ENCODE results near the gene FCGR3A. TPM values are rescaled to one million over a fixed set of nuclear protein-coding genes. Genes with fewer than 3 reads are reported as not detected.
A peak's percentile ranks its signal among the peaks of the same experiment; 100 is the strongest.
"Not testable (repeated sequence)": the region's sequence is repeated elsewhere in the genome, so short reads cannot be mapped to it uniquely, and the experiment has no call there.

The FCGR3A gene
- total RNA-seq, 1 donor from 2014 or later = not detected

DNA sequence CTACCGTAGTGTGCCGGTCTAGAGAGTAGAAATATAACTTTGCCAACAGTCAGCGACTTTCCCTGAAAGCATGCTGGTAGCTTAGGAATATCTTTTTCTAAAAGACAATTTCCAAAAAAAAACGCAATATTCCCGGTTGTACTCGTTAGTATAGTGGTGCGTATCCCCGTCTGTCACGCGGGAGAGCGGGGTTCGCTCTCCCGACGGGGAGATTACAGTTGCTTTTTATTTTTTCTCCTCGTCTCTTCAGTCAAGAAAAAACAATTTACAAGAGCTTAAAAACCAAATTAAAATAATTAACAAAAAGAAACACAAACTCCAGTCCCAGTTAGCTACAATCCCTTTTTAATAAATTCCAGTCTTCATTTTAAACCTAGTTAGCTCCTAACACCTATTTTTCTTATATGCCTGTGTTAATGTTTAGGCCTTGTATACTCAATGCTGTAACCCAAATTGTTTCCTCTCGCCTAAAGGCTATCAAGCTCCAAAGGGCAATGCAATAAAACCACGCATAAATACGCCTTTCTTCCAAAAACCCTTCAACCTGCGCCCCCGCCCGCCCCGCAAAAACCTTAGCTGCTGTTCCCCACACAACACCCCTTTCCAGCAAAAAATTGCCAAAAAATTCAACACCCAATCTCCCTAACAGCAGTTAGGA lies 17.5 kb downstream of the FCGR3A start:
- H3K9me3 Mint-ChIP-seq = peaks cover 4% of the 10 kb centered on the region
- peaks cover 8% of the 10 kb centered on the region for H3K27me3 Mint-ChIP-seq (ENCODE audit: low read depth)
- no peak for DNase-seq (ENCODE audit: low spot score)
- H3K4me3 Mint-ChIP-seq (ENCODE audit: low read depth) = peak overlapping the region; percentile 4
- H3K4me1 Mint-ChIP-seq (ENCODE audit: low read depth) = peaks cover 22% of the 10 kb centered on the region
- H3K27ac Mint-ChIP-seq = no peak overlapping the region
- intact Hi-C loops (cut with micrococcal nuclease) = loop anchor here (1.0 to 5.0 kb wide), 3 partner anchors 7 to 80 kb away; no protein-coding TSS in a partner anchor
- peaks cover 5% of the 10 kb centered on the region for H3K36me3 Mint-ChIP-seq (ENCODE audit: low read depth)

DNA sequence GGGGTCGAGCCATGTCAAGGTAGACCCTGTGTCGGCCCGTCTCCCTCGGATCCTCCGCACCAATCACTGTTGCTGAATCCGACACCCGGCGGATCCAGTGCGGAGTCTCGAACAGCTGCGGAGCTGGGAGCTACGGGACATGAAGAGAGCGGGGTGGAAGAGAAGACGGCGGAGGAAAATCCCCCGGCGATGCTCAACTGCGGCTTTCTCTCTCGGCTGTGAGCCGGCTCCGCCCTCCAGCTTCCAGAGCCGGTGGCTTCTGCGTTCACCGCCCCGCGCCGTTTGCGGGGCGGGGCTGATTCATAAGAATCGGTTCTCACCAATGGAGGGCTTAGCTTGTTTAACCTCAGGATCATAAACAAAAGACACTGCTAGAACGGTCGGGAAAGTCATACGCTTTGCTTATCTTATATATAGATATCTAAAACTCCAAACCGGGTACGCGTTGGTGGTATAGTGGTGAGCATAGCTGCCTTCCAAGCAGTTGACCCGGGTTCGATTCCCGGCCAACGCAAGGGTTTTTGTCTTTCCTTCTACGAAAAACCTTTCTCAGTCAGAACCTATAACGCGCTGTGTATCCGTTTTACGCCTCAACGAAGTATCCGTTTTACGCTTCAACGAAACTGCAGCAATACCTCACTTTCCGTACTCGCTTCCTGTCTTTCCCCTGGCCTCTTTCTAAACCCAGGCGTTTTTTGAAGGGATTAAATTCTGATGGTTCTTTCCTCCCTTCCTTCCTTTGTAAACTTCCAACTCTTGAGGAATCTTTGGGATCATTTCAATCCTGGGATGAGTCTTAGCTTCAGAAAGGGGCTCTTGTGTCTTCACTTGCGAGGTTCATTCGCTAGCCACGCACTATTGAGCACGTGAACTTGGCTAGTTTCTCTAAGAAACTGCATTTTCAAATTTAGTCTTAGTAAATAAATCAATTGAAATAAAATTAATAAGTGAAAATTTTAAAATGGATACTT lies 18.7 kb downstream of the FCGR3A start:
- not testable (repeated sequence) for H3K9me3 Mint-ChIP-seq; H3K36me3 Mint-ChIP-seq (ENCODE audit: low read depth)
- peak overlapping the region; percentile 95 for H3K27ac Mint-ChIP-seq
- intact Hi-C loops (cut with micrococcal nuclease) = loop anchor here (1.0 to 5.0 kb wide), 3 partner anchors 8 to 81 kb away; no protein-coding TSS in a partner anchor
- peaks cover 19% of the 10 kb centered on the region for H3K4me1 Mint-ChIP-seq (ENCODE audit: low read depth)
- H3K4me3 Mint-ChIP-seq (ENCODE audit: low read depth) = peak overlapping the region; percentile 91
- peak; percentile 89 for DNase-seq (ENCODE audit: low spot score)
- peaks cover 15% of the 10 kb centered on the region for H3K27me3 Mint-ChIP-seq (ENCODE audit: low read depth)

DNA sequence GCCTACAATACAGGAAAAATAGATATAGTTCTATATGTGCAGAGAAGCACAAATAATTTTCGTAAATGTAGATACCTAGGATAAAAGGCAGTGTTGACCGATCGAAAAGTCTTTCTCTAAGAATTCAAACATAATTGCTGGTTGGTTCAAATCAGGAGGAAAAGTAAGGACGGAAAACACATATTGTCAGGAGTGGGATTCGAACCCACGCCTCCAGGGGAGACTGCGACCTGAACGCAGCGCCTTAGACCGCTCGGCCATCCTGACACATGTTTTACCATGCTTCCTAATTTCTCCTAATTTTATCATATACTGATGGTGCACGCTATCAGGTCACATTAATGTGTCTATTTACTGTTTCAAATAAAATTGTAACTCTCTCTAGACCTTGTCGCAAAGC lies 19.5 kb downstream of the FCGR3A start:
- not testable (repeated sequence) for H3K36me3 Mint-ChIP-seq (ENCODE audit: low read depth)

DNA sequence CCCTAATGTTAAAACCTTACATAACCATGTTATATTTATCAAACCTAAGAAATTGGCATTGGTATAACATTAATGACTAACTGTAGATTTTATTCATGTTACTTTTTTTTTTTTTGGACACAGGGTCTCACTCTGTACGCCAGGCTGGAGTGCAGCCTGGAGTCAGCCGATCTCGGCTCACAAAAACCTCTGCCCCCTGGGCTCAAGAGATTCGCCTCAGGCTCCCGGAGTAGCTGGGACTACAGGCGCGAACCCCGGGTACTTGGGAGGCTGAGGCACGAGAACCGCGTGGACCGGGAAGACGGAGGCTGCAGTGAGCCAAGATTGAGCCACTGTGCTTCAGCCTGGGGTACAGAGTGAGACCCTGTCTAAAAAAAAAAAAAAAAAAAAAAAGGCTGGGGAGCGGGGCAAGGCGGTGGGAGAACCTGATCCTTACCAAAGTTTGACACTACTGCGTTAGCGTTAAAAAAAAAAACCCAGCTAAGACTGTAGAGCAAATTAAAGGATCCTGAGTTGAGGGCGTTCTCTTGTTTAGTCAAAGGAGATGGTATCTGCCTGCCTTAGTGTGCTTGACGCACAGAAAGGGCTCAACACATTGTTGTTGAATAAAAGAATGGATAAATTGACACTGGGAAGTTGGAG lies 20.0 kb downstream of the FCGR3A start:
- Mint-ChIP-seq H3K27me3 (ENCODE audit: low read depth) (peaks cover 16% of the 10 kb centered on the region), H3K4me1 (ENCODE audit: low read depth) (peaks cover 21% of the 10 kb centered on the region), H3K27ac (peak overlapping the region; percentile 95), H3K4me3 (ENCODE audit: low read depth) (peak overlapping the region; percentile 91)
- intact Hi-C loops (cut with micrococcal nuclease) = loop anchor here (2.0 to 5.0 kb wide), 2 partner anchors 43 to 83 kb away; no protein-coding TSS in a partner anchor
- not testable (repeated sequence) for H3K36me3 Mint-ChIP-seq (ENCODE audit: low read depth); H3K9me3 Mint-ChIP-seq; DNase-seq (ENCODE audit: low spot score)

More for the DNA sequence above, 19.5 kb downstream of the FCGR3A start:
- peak; percentile 58 for DNase-seq (ENCODE audit: low spot score)
- intact Hi-C loops (cut with micrococcal nuclease) = loop anchor here (2.0 to 5.0 kb wide), 2 partner anchors 43 to 82 kb away; no protein-coding TSS in a partner anchor
- H3K9me3 Mint-ChIP-seq = not testable (repeated sequence)
- H3K4me1 Mint-ChIP-seq (ENCODE audit: low read depth) = peaks cover 19% of the 10 kb centered on the region
- peak overlapping the region; percentile 95 for H3K27ac Mint-ChIP-seq
- H3K27me3 Mint-ChIP-seq (ENCODE audit: low read depth) = peaks cover 16% of the 10 kb centered on the region
- H3K4me3 Mint-ChIP-seq (ENCODE audit: low read depth) = peak overlapping the region; percentile 91

DNA sequence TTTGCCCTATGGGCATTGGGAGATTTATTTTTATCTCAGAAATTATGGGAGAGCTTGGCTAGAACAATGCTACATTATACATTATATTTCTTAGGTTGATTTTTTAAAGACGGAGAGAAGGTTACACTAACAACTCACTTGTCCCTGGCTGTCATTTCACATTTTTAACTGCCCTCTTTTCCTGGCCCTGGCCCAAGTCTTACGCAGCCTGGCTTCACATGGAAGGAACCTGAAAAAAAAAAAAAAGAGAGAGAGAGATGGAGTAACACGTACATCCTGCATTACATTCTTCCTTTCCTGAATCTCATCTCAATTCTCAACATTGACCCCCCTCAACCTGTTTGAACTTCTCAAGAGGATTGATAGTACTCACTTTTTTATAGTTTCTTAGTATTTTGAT lies 21.1 kb downstream of the FCGR3A start:
- H3K36me3 Mint-ChIP-seq (ENCODE audit: low read depth); H3K27ac Mint-ChIP-seq; intact Hi-C loops (cut with micrococcal nuclease); DNase-seq (ENCODE audit: low spot score); H3K4me3 Mint-ChIP-seq (ENCODE audit: low read depth); H3K9me3 Mint-ChIP-seq: not testable (repeated sequence)
- peaks cover 26% of the 10 kb centered on the region for H3K4me1 Mint-ChIP-seq (ENCODE audit: low read depth)
- H3K27me3 Mint-ChIP-seq (ENCODE audit: low read depth) = peaks cover 19% of the 10 kb centered on the region

DNA sequence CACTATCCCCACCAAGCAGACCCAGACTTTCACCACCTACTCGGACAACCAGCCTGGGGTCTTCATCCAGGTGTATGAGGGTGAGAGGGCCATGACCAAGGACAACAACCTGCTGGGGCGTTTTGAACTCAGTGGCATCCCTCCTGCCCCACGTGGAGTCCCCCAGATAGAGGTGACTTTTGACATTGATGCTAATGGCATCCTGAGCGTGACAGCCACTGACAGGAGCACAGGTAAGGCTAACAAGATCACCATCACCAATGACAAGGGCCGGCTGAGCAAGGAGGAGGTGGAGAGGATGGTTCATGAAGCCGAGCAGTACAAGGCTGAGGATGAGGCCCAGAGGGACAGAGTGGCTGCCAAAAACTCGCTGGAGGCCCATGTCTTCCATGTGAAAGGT lies 23.7 kb downstream of the FCGR3A start:
- H3K9me3 Mint-ChIP-seq; H3K27ac Mint-ChIP-seq; H3K4me3 Mint-ChIP-seq (ENCODE audit: low read depth); H3K36me3 Mint-ChIP-seq (ENCODE audit: low read depth); intact Hi-C loops (cut with micrococcal nuclease); DNase-seq (ENCODE audit: low spot score): not testable (repeated sequence)
- Mint-ChIP-seq H3K27me3 (ENCODE audit: low read depth) (peaks cover 38% of the 10 kb centered on the region), H3K4me1 (ENCODE audit: low read depth) (peaks cover 21% of the 10 kb centered on the region)

DNA sequence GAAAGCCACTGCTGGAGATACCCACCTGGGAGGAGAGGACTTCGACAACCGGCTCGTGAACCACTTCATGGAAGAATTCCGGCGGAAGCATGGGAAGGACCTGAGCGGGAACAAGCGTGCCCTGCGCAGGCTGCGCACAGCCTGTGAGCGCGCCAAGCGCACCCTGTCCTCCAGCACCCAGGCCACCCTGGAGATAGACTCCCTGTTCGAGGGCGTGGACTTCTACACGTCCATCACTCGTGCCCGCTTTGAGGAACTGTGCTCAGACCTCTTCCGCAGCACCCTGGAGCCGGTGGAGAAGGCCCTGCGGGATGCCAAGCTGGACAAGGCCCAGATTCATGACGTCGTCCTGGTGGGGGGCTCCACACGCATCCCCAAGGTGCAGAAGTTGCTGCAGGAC lies 24.3 kb downstream of the FCGR3A start:
- H3K27me3 Mint-ChIP-seq (ENCODE audit: low read depth) = peaks cover 42% of the 10 kb centered on the region
- intact Hi-C loops (cut with micrococcal nuclease); H3K36me3 Mint-ChIP-seq (ENCODE audit: low read depth); DNase-seq (ENCODE audit: low spot score); H3K27ac Mint-ChIP-seq; H3K9me3 Mint-ChIP-seq: not testable (repeated sequence)
- H3K4me3 Mint-ChIP-seq (ENCODE audit: low read depth) = peak overlapping the region; percentile 67
- peaks cover 21% of the 10 kb centered on the region for H3K4me1 Mint-ChIP-seq (ENCODE audit: low read depth)

DNA sequence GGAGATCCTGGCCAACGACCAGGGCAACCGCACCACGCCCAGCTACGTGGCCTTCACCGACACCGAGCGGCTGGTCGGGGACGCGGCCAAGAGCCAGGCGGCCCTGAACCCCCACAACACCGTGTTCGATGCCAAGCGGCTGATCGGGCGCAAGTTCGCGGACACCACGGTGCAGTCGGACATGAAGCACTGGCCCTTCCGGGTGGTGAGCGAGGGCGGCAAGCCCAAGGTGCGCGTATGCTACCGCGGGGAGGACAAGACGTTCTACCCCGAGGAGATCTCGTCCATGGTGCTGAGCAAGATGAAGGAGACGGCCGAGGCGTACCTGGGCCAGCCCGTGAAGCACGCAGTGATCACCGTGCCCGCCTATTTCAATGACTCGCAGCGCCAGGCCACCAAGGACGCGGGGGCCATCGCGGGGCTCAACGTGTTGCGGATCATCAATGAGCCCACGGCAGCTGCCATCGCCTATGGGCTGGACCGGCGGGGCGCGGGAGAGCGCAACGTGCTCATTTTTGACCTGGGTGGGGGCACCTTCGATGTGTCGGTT lies 24.8 kb downstream of the FCGR3A start:
- peaks cover 16% of the 10 kb centered on the region for H3K4me1 Mint-ChIP-seq (ENCODE audit: low read depth)
- H3K27ac Mint-ChIP-seq; H3K36me3 Mint-ChIP-seq (ENCODE audit: low read depth): not testable (repeated sequence)

DNA sequence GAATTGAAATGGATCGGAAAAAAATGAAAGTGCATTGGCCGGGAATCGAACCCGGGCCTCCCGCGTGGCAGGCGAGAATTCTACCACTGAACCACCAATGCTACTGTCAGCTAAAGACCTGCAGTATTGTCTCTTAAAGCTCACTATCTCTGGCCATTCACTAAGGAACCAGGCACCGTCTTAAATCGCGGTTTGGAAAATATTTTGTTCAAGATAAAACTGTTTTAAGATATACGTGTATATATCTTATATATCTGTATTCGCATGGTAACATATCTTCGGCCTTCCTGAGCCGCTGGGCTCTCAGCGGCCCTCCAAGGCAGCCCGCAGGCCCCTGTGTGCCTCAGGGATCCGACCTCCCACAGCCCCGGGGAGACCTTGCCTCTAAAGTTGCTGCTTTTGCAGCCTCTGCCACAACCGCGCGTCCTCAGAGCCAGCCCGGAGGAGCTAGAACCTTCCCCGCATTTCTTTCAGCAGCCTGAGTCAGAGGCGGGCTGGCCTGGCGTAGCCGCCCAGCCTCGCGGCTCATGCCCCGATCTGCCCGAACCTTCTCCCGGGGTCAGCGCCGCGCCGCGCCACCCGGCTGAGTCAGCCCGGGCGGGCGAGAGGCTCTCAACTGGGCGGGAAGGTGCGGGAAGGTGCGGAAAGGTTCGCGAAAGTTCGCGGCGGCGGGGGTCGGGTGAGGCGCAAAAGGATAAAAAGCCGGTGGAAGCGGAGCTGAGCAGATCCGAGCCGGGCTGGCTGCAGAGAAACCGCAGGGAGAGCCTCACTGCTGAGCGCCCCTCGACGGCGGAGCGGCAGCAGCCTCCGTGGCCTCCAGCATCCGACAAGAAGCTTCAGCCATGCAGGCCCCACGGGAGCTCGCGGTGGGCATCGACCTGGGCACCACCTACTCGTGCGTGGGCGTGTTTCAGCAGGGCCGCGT lies 25.5 kb downstream of the FCGR3A start, which contains the start of gene HSPA6:
Gene HSPA6 (plus strand): TSS at position 724 of the 925 bp plus-strand sequence. CDS start 119 bp downstream, at position 843.
- H3K27ac Mint-ChIP-seq = peak within 1 kb of the TSS; percentile 48
- peak within 1 kb of the TSS; percentile 78 for H3K4me3 Mint-ChIP-seq (ENCODE audit: low read depth)
- H3K9me3 Mint-ChIP-seq; H3K36me3 Mint-ChIP-seq (ENCODE audit: low read depth); intact Hi-C loops (cut with micrococcal nuclease): not testable (repeated sequence)
- peaks cover 41% of the 10 kb centered on the region for H3K27me3 Mint-ChIP-seq (ENCODE audit: low read depth)
- peak; percentile 61 for DNase-seq (ENCODE audit: low spot score)
- peaks cover 13% of the 10 kb centered on the region for H3K4me1 Mint-ChIP-seq (ENCODE audit: low read depth)

More for the DNA sequence above, 24.8 kb downstream of the FCGR3A start:
- Mint-ChIP-seq H3K4me3 (ENCODE audit: low read depth) (peak overlapping the region; percentile 78), H3K27me3 (ENCODE audit: low read depth) (peaks cover 41% of the 10 kb centered on the region)
- H3K9me3 Mint-ChIP-seq; DNase-seq (ENCODE audit: low spot score); intact Hi-C loops (cut with micrococcal nuclease): not testable (repeated sequence)

DNA sequence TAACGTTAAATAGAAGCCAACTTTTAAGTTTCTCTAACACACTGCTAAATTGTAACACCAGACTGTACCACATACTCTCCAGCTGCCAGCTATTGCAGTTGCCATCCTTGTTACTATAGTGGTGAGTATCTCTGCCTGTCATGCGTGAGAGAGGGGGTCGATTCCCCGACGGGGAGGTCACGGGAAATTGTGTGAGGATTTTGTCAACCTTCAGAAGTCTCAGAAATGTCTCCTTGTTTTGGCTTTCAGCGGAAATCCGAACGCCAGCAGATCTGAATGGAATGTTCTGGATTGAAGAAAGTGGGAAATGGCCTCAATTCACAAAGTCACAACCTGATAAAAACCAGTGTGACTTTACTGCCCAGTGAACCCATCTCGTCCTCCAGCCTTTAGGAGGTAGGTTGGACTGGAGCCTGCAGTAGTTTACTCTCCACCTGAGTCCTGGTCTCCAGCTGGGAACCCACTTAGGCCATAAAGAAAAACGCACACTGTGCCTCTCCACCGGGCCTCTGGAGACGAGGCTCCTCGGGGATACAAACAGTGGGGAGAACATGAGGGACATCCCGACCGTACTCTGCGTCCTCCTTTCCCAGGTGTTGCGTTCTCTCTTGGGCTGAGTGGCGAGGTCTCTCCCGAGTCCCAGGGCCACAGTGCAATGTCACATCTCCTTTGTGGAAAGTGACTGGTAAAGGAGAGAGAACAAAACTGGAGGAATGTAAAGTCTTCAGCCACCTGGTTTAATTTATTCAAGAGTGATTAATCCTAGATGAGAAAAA lies 26.4 kb downstream of the FCGR3A start:
- DNase-seq (ENCODE audit: low spot score); H3K36me3 Mint-ChIP-seq (ENCODE audit: low read depth); intact Hi-C loops (cut with micrococcal nuclease); H3K9me3 Mint-ChIP-seq: not testable (repeated sequence)
- peaks cover 36% of the 10 kb centered on the region for H3K27me3 Mint-ChIP-seq (ENCODE audit: low read depth)
- peak overlapping the region; percentile 48 for H3K27ac Mint-ChIP-seq
- H3K4me1 Mint-ChIP-seq (ENCODE audit: low read depth) = peaks cover 13% of the 10 kb centered on the region
- peak overlapping the region; percentile 78 for H3K4me3 Mint-ChIP-seq (ENCODE audit: low read depth)

DNA sequence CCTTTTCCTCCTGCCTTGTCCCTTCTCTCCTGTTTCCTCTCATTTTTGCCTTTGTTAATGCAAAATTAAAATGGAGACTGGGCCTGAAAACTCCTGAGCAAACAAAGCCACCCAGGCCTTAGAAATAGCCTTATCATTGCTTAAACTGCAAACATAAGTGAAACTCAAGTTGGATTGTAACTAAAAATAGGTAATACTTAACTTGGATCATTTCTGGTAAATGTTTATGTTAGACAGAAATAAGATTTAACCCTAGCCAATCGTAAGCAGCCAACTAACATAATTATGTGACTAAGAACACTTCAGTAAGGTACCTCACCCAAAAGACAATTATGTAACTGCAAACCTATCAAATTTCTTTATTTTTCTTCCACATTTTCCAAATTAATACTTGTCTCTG lies 35.7 kb downstream of the FCGR3A start:
- intact Hi-C loops (cut with micrococcal nuclease); H3K27me3 Mint-ChIP-seq (ENCODE audit: low read depth); H3K27ac Mint-ChIP-seq; H3K36me3 Mint-ChIP-seq (ENCODE audit: low read depth); DNase-seq (ENCODE audit: low spot score); H3K4me3 Mint-ChIP-seq (ENCODE audit: low read depth); H3K9me3 Mint-ChIP-seq: not testable (repeated sequence)
- H3K4me1 Mint-ChIP-seq (ENCODE audit: low read depth) = peaks cover 10% of the 10 kb centered on the region

All from activated T-helper 2 cell treated with anti-CD3 and anti-CD28 coated beads, Interferon-gamma antibody, Interleukin-2, Interleukin-4, amounts not matched to agents 10 μg/mL and 5 μg/mL and 100 μg/mL, durations not matched to agents 14 hours and 24 hours and 36 hours (primary cell).